Stimulated activated CD4-positive, alpha-beta T cell treated with anti-CD3 and anti-CD28 coated beads, TNF-alpha, amount 100 ng/mL, for 1 hour (primary cell): ENCODE measurements around the gene LAMA4.
"Not testable (repeated sequence)": the region's sequence is repeated elsewhere in the genome, so short reads cannot be mapped to it uniquely, and the experiment has no call there.

Experiments used
- DNase-seq, 3 donors: peaks; one replicate each; pipeline ENCODE4 v3.0.0-alpha.2; 2020; ENCODE audit warnings: low read depth in 3 of 3, low spot score in 1 of 3

LAMA4 gene

GRCh38 chr6:112218563-112218962 is 35.8 kb downstream of the LAMA4 start:
- no peak for DNase-seq

DNA sequence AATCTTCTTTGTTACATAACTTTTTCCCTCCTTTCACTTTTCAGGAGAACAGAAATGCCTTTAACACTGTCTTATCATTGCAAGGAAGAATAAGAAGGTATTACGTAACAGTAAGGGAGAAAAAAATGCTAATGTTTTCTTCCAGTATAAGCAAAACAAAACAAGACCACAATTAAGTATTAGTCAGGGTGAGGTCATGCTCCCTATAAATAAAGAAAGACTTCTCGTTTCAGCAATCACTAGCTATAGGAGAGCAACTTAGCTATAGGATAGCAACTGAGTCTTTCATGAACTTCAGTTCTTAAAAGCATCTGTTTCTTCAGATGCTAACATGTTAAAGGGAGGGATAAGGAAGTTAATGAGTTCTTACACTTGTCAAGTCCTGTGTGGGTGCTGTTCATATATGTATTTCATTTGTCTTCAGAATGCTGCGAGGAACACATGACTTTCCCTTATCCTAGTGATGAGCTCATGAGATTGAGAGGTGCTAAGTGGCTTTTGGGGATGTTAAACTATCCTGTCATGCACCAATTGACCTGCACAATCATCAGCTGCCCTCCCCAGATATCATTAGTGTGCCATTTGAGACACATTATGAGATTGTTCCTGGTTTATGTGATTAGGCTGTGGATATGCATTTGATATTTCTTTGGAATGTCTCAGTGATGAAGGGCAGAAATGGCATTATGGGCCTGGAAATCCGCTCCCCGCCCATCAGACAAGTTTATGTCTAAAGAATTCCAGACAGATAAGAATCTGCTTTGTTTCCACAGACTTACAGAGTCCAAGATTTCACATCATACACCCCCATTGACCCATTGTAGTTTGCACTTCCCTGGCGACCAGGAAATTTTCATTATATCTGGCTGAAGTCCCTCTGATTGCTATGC is 37.5 kb downstream of the LAMA4 start:
- no peak for DNase-seq

- DNase-seq, result no peak
These were observed 38.7 kb downstream of the LAMA4 start for GRCh38 chr6:112215488-112216284.

DNA sequence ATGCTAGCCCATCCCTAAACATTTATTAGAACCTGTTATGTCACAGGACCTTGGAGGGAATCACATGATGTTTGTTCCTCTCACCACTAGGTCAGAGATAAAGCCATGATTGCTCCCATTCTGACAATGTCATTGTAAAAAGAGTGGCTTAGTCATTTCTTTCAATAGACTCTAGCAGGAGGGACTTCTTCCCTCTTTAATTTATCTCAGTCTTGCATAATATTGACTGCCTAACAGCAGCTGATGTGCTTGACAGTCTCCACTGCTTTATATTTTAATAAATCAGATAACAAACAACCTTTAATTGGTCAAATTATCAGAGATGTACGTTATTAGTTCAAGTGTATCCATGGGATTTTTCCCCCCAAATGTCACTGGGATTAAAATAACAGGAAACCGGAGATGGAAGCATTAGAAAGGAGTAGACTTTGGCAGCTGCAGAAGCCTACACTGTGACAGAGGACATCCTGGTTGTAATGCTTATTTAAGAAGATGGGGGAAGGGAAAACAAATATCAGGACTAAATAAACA is 39.6 kb downstream of the LAMA4 start:
- DNase-seq, result no peak

GRCh38 chr6:112210852-112211251 is 43.5 kb downstream of the LAMA4 start:
- DNase-seq, result no peak

DNA sequence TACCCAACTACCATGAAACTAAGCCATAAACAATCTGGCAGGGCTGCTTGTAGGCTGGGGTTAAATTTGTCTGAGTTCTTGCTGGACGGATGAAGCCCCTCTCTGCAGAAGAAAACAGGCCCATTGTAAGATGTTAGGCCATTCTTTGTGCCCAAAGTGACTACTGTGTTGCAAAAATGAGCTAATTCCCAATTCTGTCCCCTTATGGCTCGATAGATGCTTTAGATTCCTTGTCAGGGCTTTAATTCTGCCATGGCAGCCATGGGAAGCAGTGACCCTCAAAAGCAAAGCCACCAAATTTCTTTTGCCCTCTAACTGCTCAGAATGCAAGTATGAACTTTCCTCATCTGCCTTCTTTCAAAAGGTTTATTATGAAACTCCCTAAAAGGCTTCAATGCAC is 45.2 kb downstream of the LAMA4 start:
- DNase-seq, result no peak

DNA sequence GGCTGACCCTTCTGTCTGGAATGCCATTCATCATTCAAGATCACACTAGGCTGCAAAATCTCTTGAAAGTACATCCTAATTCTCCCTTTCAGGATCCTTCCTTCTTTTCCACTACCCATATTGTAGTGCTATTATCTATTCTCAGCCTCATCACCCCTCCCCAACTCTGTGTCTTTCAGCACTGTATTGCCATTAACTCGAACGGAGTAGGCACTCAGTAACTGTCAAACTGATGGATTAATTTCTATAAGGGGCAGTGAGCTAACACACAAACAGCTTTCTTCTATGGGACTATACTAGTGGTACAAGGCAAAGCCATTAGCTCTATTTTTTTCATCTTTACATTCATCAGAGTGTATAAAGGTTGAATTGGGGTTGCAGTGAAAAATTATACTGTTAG is 46.6 kb downstream of the LAMA4 start:
- no peak for DNase-seq

GRCh38 chr6:112207131-112207530 is 47.2 kb downstream of the LAMA4 start:
- no peak for DNase-seq

DNA sequence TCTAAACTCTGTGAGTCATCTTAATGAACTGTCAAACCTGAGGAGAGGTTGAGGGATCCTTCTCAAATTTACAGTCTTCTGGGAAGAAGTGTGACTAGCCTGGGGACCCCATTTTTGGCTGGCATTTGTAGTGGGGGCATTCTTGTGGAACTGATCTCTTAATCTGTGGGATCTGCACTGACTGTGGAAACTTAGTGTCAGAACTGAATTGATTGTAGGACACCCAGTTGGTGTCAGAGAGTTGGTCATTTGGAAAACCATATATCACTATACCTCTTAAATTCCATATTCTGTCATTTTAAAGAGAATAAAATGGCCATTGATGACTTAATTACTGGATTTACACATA is 48.3 kb downstream of the LAMA4 start:
- no peak for DNase-seq

DNA sequence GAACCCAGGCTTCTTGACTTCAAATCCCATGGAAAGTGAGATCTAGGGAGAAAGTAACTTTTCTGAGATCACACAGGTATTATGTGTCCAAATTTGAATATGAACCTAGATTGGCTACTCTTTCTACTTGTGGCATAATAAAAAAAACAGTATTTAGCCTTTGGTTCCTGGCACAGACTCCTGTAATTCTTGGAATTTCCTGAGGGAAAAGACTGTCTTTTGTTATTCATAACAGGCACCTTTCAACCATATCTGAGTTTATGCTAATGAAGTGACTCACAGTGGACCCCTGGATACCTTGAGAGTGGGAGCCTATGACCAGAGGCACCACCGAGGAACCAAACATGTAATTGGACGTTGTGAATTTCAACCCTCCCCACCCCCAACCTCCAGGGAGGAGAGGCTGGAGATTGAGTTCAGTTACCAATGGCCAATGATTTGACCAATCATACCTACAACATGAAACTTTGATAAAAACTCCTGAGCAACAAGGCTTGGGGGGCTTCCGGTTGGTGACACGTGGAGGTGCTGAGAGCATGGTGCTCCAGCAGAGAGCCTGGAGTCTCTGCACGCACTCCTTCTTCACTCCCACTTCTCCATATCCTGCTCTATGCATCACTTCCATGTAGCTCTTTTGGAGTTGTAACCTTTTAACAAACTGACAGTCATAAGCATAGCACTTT is 48.8 kb downstream of the LAMA4 start:
- no peak for DNase-seq

- no peak for DNase-seq
These were observed 50.0 kb downstream of the LAMA4 start for GRCh38 chr6:112204350-112204706.

GRCh38 chr6:112203577-112204349 is 50.6 kb downstream of the LAMA4 start:
- DNase-seq, result no peak

- no peak for DNase-seq
These were observed 51.6 kb downstream of the LAMA4 start for GRCh38 chr6:112202639-112203341.

DNA sequence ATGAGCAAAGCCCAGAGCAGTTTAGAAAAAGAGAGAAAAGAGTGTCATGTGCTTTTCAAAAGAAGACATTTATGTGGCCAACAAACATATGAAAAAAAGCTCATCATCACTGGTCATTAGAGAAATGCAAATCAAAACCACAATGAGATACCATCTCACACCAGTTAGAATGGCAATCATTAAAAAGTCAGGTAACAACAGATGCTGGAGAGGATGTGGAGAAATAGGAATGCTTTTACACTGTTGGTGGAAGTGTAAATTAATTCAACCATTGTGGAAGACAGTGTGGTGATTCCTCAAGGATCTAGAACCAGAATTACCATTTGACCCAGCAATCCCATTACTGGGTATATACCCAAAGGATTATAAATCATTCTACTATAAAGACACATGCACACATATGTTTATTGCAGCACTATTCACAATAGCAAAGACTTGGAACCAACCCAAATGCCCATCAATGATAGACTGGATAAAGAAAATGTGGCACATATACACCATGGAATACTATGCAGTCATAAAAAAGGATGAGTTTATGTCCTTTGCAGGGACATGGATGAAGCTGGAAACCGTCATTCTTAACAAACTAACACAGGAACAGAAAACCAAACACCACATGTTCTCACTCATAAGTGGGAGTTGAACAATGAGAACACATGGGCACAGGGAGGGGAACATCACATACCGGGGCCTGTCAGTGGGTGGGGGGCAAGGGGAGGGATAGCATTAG is 54.0 kb downstream of the LAMA4 start:
- DNase-seq, result not testable (repeated sequence)

DNA sequence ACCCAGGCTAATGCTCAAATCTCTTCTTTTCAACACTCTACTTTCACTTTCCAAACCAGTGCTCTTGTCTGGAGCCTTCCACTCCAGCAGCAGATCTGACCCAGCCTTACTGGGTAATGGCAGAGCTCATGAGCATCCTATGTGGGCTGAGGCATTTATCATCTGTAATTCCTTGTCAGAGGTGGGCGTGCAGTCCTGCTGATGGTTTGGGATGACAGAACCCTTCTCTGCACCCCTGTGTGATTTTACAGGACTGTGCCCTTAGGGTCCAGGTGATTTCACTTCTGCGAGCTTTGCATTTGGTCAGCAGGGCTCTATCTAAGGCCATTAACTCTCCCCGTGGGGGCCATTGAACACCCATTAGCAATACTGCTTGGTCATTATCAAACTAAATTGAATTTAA is 55.4 kb downstream of the LAMA4 start:
- DNase-seq, result no peak

- no peak for DNase-seq
These were observed 55.8 kb downstream of the LAMA4 start for GRCh38 chr6:112198582-112198981.

DNA sequence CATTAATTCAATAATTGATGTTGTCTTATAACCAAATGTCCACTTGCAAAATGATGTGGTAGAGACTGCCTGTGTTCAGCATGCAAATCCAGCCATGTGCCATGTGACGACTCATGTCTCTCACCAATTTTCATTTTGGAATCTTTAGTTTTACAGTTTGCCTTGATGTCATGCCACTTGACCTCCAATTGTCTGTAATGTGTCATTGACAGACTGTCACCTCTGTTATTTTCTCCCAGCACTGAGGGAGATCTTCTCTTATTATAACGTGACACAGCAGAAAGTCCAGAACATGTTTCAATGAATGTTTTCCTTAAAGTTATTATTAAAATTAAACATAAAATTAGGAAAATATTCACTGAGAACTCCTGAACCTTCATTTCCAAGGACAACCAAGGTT is 56.7 kb downstream of the LAMA4 start:
- DNase-seq, result no peak

GRCh38 chr6:112196306-112196705 is 58.1 kb downstream of the LAMA4 start:
- DNase-seq, result no peak

DNA sequence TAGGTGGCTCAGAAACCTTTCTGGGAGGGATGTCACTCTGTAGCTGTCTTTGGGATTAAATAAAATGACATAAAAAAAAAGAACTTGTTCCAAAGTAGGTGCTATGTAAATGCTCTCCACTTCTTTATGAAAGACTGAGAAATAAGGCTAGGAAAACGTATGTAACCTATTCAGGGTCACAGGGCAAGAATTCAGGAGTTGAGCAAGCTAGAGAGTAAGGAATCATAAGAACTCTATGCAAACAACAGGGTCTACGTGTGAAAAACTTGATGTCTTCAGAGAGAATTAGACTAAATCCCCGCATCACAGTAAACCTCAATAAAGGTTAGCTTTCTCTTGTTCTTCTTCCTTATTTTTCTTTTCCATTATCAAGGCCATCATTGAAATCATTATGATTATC is 59.2 kb downstream of the LAMA4 start:
- DNase-seq, result no peak

DNA sequence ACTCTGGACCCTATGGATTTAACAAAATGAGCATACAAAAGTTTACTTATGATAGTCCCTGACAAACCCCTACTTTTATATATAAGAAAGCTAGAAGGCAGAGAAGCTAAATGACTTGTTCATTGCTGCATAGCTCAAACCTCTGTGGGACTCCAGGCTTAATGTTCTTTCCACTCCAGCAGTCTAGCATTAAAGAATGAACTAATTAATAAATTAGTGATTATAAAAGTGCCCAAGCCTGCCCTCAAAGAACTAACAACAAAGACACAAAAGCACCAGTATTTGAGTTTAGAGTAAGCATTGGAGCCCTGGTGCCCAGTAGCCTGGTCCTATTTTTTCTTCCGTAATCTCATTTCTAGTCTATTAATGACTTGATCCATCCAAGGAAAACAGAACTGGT is 59.9 kb downstream of the LAMA4 start:
- DNase-seq, result no peak
